Panc1 (cell line): Measurements from ENCODE around the gene NOX5. TPM values are rescaled to one million over a fixed set of nuclear protein-coding genes. Genes with fewer than 3 reads are reported as not detected.

Experiments used
- ATAC-seq: fragments of 200-7000 bp; cut with Tn5 transposase; 2 replicates; pipeline ENCODE4 v1.9.1; 2020; ENCODE audit warnings: mild to moderate bottlenecking, moderate library complexity
- BruUV-seq: library from RNA; stranded (reverse); fragments of 400-500 nt; replicated peaks from 2 replicates; lab custom pipeline; 2021; lab: Mats Ljungman, UMichigan
- CTCF ChIA-PET: fragments of 300-600 bp; sonication (Branson Sonifier 250); formaldehyde crosslinking; loops from one replicate; lab custom pipeline; 2022; ENCODE audit warnings: antibody characterized with exemption; lab: Charles Lee
- POLR2A ChIA-PET: fragments of 300-600 bp; sonication (Branson Sonifier 250); formaldehyde crosslinking; loops from one replicate; lab custom pipeline; 2022; ENCODE audit warnings: antibody characterized with exemption; lab: Charles Lee
- DNase-seq: peaks from one replicate; pipeline ENCODE4 v3.0.0-alpha.2; 2010; ENCODE audit warnings: low read depth, low spot score
- H3K27ac ChIP-seq: 2 replicates; pipeline ENCODE4 v1.5.1; 2011; ENCODE audit warnings: mild to moderate bottlenecking, low read length, inconsistent platforms
- H3K27me3 ChIP-seq: fragments of 200-500 bp; sonication (Bioruptor generic); 2 replicates; pipeline ENCODE4 v1.6.0; 2014; ENCODE audit warnings: low read length, inconsistent platforms; ENCODE audit not compliant: control insufficient read depth, insufficient read depth
- H3K36me3 ChIP-seq: fragments of 200-500 bp; sonication (Bioruptor generic); 2 replicates; pipeline ENCODE4 v1.5.1; 2014; ENCODE audit warnings: inconsistent platforms, mild to moderate bottlenecking, low read length, moderate library complexity; ENCODE audit not compliant: control insufficient read depth, insufficient read depth
- H3K4me1 ChIP-seq: 2 replicates; pipeline ENCODE4 v1.5.1; 2011; ENCODE audit warnings: inconsistent platforms, mild to moderate bottlenecking, low read length, moderate library complexity; ENCODE audit not compliant: control insufficient read depth, insufficient read depth
- H3K4me3 ChIP-seq, 2 experiments: 2 replicates each; pipeline ENCODE4 v1.5.1; 2011 to 2012; ENCODE audit warnings: low read depth in 2 of 2, low read length in 2 of 2, mild to moderate bottlenecking in 2 of 2, inconsistent platforms in 1 of 2, moderate library complexity in 1 of 2
- H3K9me3 ChIP-seq: fragments of 200-500 bp; sonication (Bioruptor generic); 2 replicates; pipeline ENCODE4 v1.5.1; 2014; ENCODE audit warnings: low read depth, mild to moderate bottlenecking, inconsistent platforms, low read length, moderate library complexity; ENCODE audit not compliant: control insufficient read depth, insufficient read depth
- POLR2AphosphoS5 ChIP-seq: IDR thresholded peaks from 2 replicates; pipeline ENCODE4 v1.6.1; 2012; ENCODE audit warnings: mild to moderate bottlenecking, low read depth, low read length, moderate library complexity
- SIN3A ChIP-seq: IDR thresholded peaks from 2 replicates; pipeline ENCODE4 v1.6.1; 2012; ENCODE audit warnings: low read depth, mild to moderate bottlenecking, low read length, moderate library complexity, borderline replicate concordance; ENCODE audit not compliant: insufficient read depth
- TCF7L2 ChIP-seq: IDR thresholded peaks from 2 replicates; pipeline ENCODE4 v1.6.1; 2011; ENCODE audit warnings: mild to moderate bottlenecking, low read depth, low read length, inconsistent platforms
- in situ Hi-C: cut with HindIII; loops from 2 replicates; pipeline ENCODE4 v1.10.0; 2016; ENCODE audit warnings: low sequenced_read_pairs, low pct_unique_long_range_greater_than_20kb
- intact Hi-C: fragments of 100-400 bp; cut with micrococcal nuclease; formaldehyde crosslinking; loops from one replicate; pipeline ENCODE4 v1.10.0; 2022; ENCODE audit not compliant: unreplicated experiment
- total RNA-seq: library from RNA; stranded (reverse); gene quantifications from one replicate; pipeline ENCODE4 v1.2.1, GENCODE V29; 2021; ENCODE audit not compliant: unreplicated experiment
- TF ChIP-seq, protein P1 (sequence below): fragments of 450-650 bp; IDR thresholded peaks from 2 replicates; pipeline ENCODE4 v1.5.1; 2017; ENCODE audit warnings: mild to moderate bottlenecking
- TF ChIP-seq, protein P2 (sequence below), 2 experiments: IDR thresholded peaks; 2 replicates each; pipeline ENCODE4 v1.6.1; 2011 to 2012; ENCODE audit warnings: low read depth in 2 of 2, control low read depth in 1 of 2, low read length in 1 of 2, mild to moderate bottlenecking in 1 of 2, moderate library complexity in 1 of 2; ENCODE audit not compliant: insufficient read depth in 1 of 2

NOX5 gene
- total RNA-seq, 1 experiment from 2014 or later = 0.26 TPM

DNA sequence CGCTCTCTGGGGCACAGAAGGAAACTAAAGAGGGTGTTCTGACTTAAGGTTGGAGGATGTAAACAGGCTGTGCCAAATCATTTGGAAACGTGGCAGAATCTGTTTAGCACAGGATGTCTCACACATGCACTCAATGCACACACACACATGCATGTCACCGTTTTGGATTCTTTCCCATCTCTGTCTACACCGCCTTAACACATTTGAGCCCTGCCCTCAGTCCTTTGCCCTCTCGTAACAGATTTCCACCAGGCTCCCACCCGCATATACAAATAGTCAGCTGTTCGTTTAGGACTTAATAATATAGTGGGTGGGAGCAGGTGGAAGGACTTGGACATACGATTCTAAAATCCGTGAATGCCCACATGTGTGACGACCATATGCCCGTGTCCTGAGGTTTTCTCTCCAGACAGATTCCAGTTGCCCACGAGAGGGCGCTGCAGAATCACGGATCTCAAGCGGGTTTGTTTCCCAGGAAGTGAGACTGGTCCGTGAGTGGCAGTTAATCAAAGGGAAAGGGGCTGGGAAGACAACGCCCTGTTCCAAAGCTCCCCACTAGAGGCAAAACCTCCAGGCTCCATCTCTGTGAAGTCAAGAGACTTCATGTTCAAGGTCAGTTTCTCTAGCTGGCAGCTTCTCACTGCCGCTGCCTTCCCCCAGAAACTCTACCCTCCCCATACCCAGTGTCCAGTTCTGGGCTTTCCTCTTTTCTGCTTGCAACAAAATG lies 44.5 kb downstream of the NOX5 start:
- ChIA-PET CTCF (no interaction called here), POLR2A (interaction anchor here (0.6 kb wide), 1 partner anchor 167 kb away, joined by 3 read pairs; no protein-coding TSS in a partner anchor)
- H3K27me3 ChIP-seq = no peaks in the 10 kb centered on the region; the same call in 1 of the 2 replicates
- no TSS peak for BruUV-seq
- TF ChIP-seq, protein P1, sequence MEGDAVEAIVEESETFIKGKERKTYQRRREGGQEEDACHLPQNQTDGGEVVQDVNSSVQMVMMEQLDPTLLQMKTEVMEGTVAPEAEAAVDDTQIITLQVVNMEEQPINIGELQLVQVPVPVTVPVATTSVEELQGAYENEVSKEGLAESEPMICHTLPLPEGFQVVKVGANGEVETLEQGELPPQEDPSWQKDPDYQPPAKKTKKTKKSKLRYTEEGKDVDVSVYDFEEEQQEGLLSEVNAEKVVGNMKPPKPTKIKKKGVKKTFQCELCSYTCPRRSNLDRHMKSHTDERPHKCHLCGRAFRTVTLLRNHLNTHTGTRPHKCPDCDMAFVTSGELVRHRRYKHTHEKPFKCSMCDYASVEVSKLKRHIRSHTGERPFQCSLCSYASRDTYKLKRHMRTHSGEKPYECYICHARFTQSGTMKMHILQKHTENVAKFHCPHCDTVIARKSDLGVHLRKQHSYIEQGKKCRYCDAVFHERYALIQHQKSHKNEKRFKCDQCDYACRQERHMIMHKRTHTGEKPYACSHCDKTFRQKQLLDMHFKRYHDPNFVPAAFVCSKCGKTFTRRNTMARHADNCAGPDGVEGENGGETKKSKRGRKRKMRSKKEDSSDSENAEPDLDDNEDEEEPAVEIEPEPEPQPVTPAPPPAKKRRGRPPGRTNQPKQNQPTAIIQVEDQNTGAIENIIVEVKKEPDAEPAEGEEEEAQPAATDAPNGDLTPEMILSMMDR = peak; percentile 88
- TF ChIP-seq SIN3A = no peak
- 0 out of 2 replicates have a peak, but pooled peaks have one; percentile 35 for TF ChIP-seq TCF7L2
- H3K36me3 ChIP-seq = no peaks in the 10 kb centered on the region
- DNase-seq (peak; percentile 76), ATAC-seq (peak; percentile 92)
- intact Hi-C loops (loop anchor here (1.0 to 5.0 kb wide), 3 partner anchors 206 to 353 kb away; partner anchors contain the start of gene KIF23), in situ Hi-C loops (no loop called here)
- H3K4me1 ChIP-seq = 0 out of 2 replicates have a peak, but pooled peaks cover 4% of the 10 kb centered on the region
- H3K27ac ChIP-seq = peak overlapping the region; percentile 55; the same call in 1 of the 2 replicates
- H3K4me3 ChIP-seq = no peak overlapping the region
- no peaks in the 10 kb centered on the region for H3K9me3 ChIP-seq

DNA sequence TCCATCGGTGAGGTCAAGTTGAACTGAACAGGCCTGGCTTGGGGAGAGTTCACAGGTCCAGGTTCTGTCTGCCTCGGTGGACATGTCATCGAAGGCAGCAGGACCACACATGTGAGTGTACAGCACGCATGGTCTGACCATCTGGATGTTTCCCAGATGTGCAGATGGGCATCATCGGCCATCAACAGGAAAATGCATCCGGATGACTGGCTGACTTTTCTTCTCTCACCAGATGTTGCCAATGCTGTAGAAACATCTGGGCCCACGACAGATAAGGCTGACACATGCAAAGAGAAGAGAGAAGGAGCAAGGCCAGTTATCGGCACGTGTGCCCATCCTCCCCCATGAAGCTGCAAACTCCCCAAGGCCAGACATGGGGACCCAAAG lies 45.1 kb downstream of the NOX5 start:
- no peaks in the 10 kb centered on the region for H3K36me3 ChIP-seq
- no peak overlapping the region for H3K4me3 ChIP-seq
- H3K4me1 ChIP-seq = 0 out of 2 replicates have a peak, but pooled peaks cover 4% of the 10 kb centered on the region
- ATAC-seq = no peak
- CTCF ChIA-PET = no interaction called here
- POLR2A ChIA-PET = interaction anchor here (0.6 kb wide), 1 partner anchor 167 kb away, joined by 3 read pairs; no protein-coding TSS in a partner anchor
- in situ Hi-C loops = no loop called here
- no peaks in the 10 kb centered on the region; the same call in 1 of the 2 replicates for H3K27me3 ChIP-seq
- peak overlapping the region; percentile 55; the same call in 1 of the 2 replicates for H3K27ac ChIP-seq
- TF ChIP-seq, protein P2, sequence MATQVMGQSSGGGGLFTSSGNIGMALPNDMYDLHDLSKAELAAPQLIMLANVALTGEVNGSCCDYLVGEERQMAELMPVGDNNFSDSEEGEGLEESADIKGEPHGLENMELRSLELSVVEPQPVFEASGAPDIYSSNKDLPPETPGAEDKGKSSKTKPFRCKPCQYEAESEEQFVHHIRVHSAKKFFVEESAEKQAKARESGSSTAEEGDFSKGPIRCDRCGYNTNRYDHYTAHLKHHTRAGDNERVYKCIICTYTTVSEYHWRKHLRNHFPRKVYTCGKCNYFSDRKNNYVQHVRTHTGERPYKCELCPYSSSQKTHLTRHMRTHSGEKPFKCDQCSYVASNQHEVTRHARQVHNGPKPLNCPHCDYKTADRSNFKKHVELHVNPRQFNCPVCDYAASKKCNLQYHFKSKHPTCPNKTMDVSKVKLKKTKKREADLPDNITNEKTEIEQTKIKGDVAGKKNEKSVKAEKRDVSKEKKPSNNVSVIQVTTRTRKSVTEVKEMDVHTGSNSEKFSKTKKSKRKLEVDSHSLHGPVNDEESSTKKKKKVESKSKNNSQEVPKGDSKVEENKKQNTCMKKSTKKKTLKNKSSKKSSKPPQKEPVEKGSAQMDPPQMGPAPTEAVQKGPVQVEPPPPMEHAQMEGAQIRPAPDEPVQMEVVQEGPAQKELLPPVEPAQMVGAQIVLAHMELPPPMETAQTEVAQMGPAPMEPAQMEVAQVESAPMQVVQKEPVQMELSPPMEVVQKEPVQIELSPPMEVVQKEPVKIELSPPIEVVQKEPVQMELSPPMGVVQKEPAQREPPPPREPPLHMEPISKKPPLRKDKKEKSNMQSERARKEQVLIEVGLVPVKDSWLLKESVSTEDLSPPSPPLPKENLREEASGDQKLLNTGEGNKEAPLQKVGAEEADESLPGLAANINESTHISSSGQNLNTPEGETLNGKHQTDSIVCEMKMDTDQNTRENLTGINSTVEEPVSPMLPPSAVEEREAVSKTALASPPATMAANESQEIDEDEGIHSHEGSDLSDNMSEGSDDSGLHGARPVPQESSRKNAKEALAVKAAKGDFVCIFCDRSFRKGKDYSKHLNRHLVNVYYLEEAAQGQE (IDR thresholded peaks at IDR 0.05; ENCODE audit: insufficient read depth in 1 of 2, low read depth in 2 of 2, low read length in 1 of 2) = no peak
- TF ChIP-seq TCF7L2 (no peak), POLR2AphosphoS5 (no peak), SIN3A (no peak)
- TF ChIP-seq, protein P1 = no peak
- intact Hi-C loops = loop anchor here (1.0 to 5.0 kb wide), 3 partner anchors 206 to 353 kb away; partner anchors contain the start of gene KIF23
- no peak for DNase-seq
- BruUV-seq = no TSS peak
- H3K9me3 ChIP-seq = no peaks in the 10 kb centered on the region
